ENCODE results near the gene ZMYM3. TPM values are rescaled to one million over a fixed set of nuclear protein-coding genes. Genes with fewer than 3 reads are reported as not detected.
"Not testable (repeated sequence)": the region's sequence is repeated elsewhere in the genome, so short reads cannot be mapped to it uniquely, and the experiment has no call there.

Gene ZMYM3
- total and polyA plus RNA-seq, 2 experiments from 2014 or later, result 15.1 to 26.2 TPM

GRCh38 chrX:71285929-71286328 is 32.0 kb upstream of the ZMYM3 start:
- Histone ChIP-seq H3K9me2 (replicated peaks; ENCODE audit: insufficient read depth) (no peaks in the 10 kb centered on the region), H3K79me2 (peaks cover 70% of the 10 kb centered on the region), H3K9me3 (ENCODE audit: low read depth) (no peaks in the 10 kb centered on the region), H3K36me3 (replicated peaks; ENCODE audit: insufficient read depth, low read depth) (no peaks in the 10 kb centered on the region), H2AFZ (no peak overlapping the region), H3K27me3 (no peaks in the 10 kb centered on the region), H3K27ac (no peak overlapping the region), H3K4me3 (peak overlapping the region; percentile 44), H3K4me2 (peak overlapping the region; percentile 77), H4K20me1 (ENCODE audit: insufficient read depth, poor library complexity, severe bottlenecking) (peaks cover 66% of the 10 kb centered on the region), H3K4me1 (ENCODE audit: insufficient read depth) (no peaks in the 10 kb centered on the region)
- TF ChIP-seq CTCF (IDR thresholded peaks at IDR 0.05; ENCODE audit: poor library complexity) (no peak), EZH2phosphoT487 (IDR thresholded peaks at IDR 0.05; ENCODE audit: low read depth, severe bottlenecking, unreplicated experiment) (no peak), EZH2 (IDR thresholded peaks at IDR 0.05; ENCODE audit: borderline replicate concordance) (no peak)
- DNase-seq (ENCODE audit: low spot score), result no peak

DNA sequence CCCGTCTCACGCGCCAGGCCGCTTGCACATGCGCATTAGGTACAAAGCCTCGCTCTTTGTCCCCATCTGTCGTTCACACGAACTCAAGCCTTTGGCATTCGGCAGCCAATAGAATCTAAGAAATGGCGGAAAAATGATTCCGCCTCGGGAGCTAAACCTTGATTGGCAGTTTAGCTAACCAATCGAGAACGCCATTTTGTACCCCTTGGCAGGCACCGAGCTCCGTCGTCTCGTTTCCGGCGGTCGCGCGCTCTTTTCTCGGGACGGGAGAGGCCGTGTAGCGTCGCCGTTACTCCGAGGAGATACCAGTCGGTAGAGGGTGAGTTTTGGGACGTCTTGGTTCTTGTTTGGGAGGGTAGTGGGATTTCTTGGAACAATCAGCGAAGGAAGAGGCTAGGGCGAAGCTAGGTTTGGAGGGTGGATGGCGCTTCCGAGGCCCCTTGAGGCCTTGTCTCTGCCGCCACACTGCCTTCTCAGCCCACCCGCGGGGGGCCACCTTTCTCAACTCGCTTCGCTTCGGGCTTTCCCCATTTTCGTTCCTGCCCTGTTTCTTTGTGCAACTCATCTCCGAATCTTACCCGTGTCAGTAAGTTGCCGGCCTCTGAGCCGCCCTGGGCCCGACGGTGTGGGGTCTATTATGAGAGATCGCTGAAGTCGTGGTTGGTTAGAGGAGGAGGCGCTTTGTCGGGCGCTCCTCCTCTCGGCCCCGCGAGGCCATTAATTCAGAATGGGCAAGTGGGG is 29.6 kb upstream of the ZMYM3 start, which contains the start of gene NONO:
Gene NONO, plus strand, starts transcription at position 233 of the 741 bp plus-strand sequence. CDS start 7,003 bp downstream, outside the sequence.
- Histone ChIP-seq H3K27ac (peak within 1 kb of the TSS; percentile 91), H3K4me3 (peak within 1 kb of the TSS; percentile 44), H4K20me1 (ENCODE audit: insufficient read depth, poor library complexity, severe bottlenecking) (peaks cover 45% of the 10 kb centered on the region), H3K4me1 (ENCODE audit: insufficient read depth) (no peaks in the 10 kb centered on the region), H2AFZ (peak within 1 kb of the TSS; percentile 66), H3K36me3 (replicated peaks; ENCODE audit: insufficient read depth, low read depth) (no peaks in the 10 kb centered on the region), H3K79me2 (peaks cover 46% of the 10 kb centered on the region), H3K4me2 (peak within 1 kb of the TSS; percentile 77), H3K9me2 (replicated peaks; ENCODE audit: insufficient read depth) (no peaks in the 10 kb centered on the region), H3K9me3 (ENCODE audit: low read depth) (no peaks in the 10 kb centered on the region), H3K27me3 (no peaks in the 10 kb centered on the region)
- 40% methylated on average over 57 of the region's 57 CpGs for WGBS (ENCODE audit: low lambda C conversion rate, missing lambda C conversion rate)
- peak; percentile 21 for TF ChIP-seq CTCF (IDR thresholded peaks at IDR 0.05; ENCODE audit: poor library complexity)
- no peak for TF ChIP-seq EZH2phosphoT487 (IDR thresholded peaks at IDR 0.05; ENCODE audit: low read depth, severe bottlenecking, unreplicated experiment)
- peak; percentile 95 for DNase-seq (ENCODE audit: low spot score)

- H3K4me1 ChIP-seq (ENCODE audit: insufficient read depth), result no peaks in the 10 kb centered on the region
- H3K4me3 ChIP-seq, result no peak overlapping the region
- H3K36me3 ChIP-seq (replicated peaks; ENCODE audit: insufficient read depth, low read depth), result no peaks in the 10 kb centered on the region
- peak overlapping the region; percentile 66 for H3K4me2 ChIP-seq
- 70% methylated on average over 14 of the region's 16 CpGs for WGBS (ENCODE audit: low lambda C conversion rate, missing lambda C conversion rate)
- H3K27ac ChIP-seq, result peak overlapping the region; percentile 86
- TF ChIP-seq EZH2 (IDR thresholded peaks at IDR 0.05; ENCODE audit: borderline replicate concordance) (no peak), EZH2phosphoT487 (IDR thresholded peaks at IDR 0.05; ENCODE audit: low read depth, severe bottlenecking, unreplicated experiment) (no peak), CTCF (IDR thresholded peaks at IDR 0.05; ENCODE audit: poor library complexity) (no peak)
- peak overlapping the region; percentile 66 for H2AFZ ChIP-seq
- H3K9me2 ChIP-seq (replicated peaks; ENCODE audit: insufficient read depth), result no peaks in the 10 kb centered on the region
- peaks cover 37% of the 10 kb centered on the region for H4K20me1 ChIP-seq (ENCODE audit: insufficient read depth, poor library complexity, severe bottlenecking)
- no peaks in the 10 kb centered on the region for H3K9me3 ChIP-seq (ENCODE audit: low read depth)
- peak; percentile 38 for DNase-seq (ENCODE audit: low spot score)
- peaks cover 38% of the 10 kb centered on the region for H3K79me2 ChIP-seq
- H3K27me3 ChIP-seq, result no peaks in the 10 kb centered on the region
Measured at GRCh38 chrX:71282514-71283402, 28.8 kb upstream of the ZMYM3 start.

DNA sequence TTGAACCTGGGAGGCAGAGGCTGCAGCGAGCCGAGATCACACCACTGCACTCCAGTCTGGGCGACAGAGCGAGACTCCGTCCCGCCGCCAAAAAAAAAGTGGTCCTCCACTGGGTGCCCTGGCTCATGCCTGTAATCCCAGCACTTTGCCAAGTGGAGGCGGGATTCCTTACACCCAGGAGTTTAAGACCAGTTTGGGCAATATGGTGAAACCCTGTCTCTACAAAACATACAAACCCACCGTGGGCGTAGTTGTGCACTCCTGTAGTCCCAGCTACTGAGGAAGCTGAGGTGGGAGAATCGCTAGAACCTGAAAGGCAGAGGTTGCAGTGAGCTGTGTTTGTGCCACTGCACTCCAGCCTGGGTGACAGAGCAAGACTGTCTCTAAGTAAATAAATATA is 27.4 kb upstream of the ZMYM3 start:
- peaks cover 23% of the 10 kb centered on the region for H3K79me2 ChIP-seq

DNA sequence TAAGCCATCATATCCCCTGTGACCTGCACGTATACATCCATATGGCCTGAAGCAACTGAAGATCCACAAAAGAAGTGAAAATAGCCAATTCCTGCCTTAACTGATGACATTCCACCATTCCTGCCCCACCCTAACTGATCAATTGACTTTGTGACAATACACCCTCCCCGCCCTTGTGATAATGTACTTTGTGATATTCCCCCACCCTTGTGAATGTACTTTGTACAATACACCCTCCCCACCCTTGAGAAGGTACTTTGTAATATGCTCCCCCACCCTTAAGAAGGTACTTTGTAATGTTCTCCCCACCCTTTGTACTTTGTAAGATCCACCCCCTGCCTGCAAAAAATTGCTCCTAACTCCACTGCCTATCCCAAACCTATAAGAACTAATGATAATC is 18.4 kb upstream of the ZMYM3 start:
- 61% methylated on average over 2 of the region's 2 CpGs for WGBS (ENCODE audit: low lambda C conversion rate, missing lambda C conversion rate)
- not testable (repeated sequence) for H3K79me2 ChIP-seq; H3K9me2 ChIP-seq (replicated peaks; ENCODE audit: insufficient read depth); H3K36me3 ChIP-seq (replicated peaks; ENCODE audit: insufficient read depth, low read depth); H3K9me3 ChIP-seq (ENCODE audit: low read depth); H3K27me3 ChIP-seq; H3K4me3 ChIP-seq; H3K4me2 ChIP-seq; H4K20me1 ChIP-seq (ENCODE audit: insufficient read depth, poor library complexity, severe bottlenecking); H2AFZ ChIP-seq; H3K27ac ChIP-seq; DNase-seq (ENCODE audit: low spot score); H3K4me1 ChIP-seq (ENCODE audit: insufficient read depth)

More for the DNA sequence above, 27.4 kb upstream of the ZMYM3 start:
- not testable (repeated sequence) for H3K9me2 ChIP-seq (replicated peaks; ENCODE audit: insufficient read depth); H3K36me3 ChIP-seq (replicated peaks; ENCODE audit: insufficient read depth, low read depth); H3K27ac ChIP-seq; H3K4me3 ChIP-seq; H3K4me1 ChIP-seq (ENCODE audit: insufficient read depth); H3K9me3 ChIP-seq (ENCODE audit: low read depth); DNase-seq (ENCODE audit: low spot score); H3K4me2 ChIP-seq; H2AFZ ChIP-seq; H3K27me3 ChIP-seq
- WGBS (ENCODE audit: low lambda C conversion rate, missing lambda C conversion rate), result 96% methylated on average over 11 of the region's 11 CpGs
- peaks cover 22% of the 10 kb centered on the region for H4K20me1 ChIP-seq (ENCODE audit: insufficient read depth, poor library complexity, severe bottlenecking)

All from hepatocyte (in vitro differentiated cells).